IgD-negative memory B cell (primary cell): Measurements from ENCODE around the gene B3GALT4. TPM values are rescaled to one million over a fixed set of nuclear protein-coding genes. Genes with fewer than 3 reads are reported as not detected.

Experiments
- H3K27ac Mint-ChIP-seq, 3 donors: one replicate each; pipeline ENCODE4 v1.8.0; 2020 to 2022; ENCODE audit warnings: mild to moderate bottlenecking in 3 of 3, mixed read lengths in 3 of 3, moderate library complexity in 1 of 3
- H3K27me3 Mint-ChIP-seq: one replicate; pipeline ENCODE4 v1.8.0; 2021; ENCODE audit warnings: mixed read lengths
- H3K36me3 Mint-ChIP-seq: one replicate; pipeline ENCODE4 v1.8.0; 2020; ENCODE audit warnings: mild to moderate bottlenecking, mixed read lengths
- H3K4me1 Mint-ChIP-seq, 3 donors: one replicate each; pipeline ENCODE4 v1.8.0; 2020 to 2022; ENCODE audit warnings: mixed read lengths in 3 of 3, mild to moderate bottlenecking in 1 of 3
- H3K4me3 Mint-ChIP-seq, 4 donors: one replicate each; pipeline ENCODE4 v1.8.0; 2020 to 2022; ENCODE audit warnings: mild to moderate bottlenecking in 4 of 4, mixed read lengths in 4 of 4, moderate library complexity in 3 of 4
- H3K9me3 Mint-ChIP-seq, 3 donors: one replicate each; pipeline ENCODE4 v1.8.0; 2020 to 2021; ENCODE audit warnings: mixed read lengths in 3 of 3, mild to moderate bottlenecking in 1 of 3
- polyA plus RNA-seq: library from polyadenylated mRNA; unstranded; fragments of 300-500 nt; fragmentation: Illumina TruSeq; gene quantifications from one replicate; pipeline ENCODE4 v1.2.3, GENCODE V29; 2021

The B3GALT4 gene
- polyA plus RNA-seq, 1 donor from 2014 or later, result 35.4 TPM

GRCh38 chr6:33320315-33321181, 43.6 kb downstream of the B3GALT4 start:
- H3K4me1 Mint-ChIP-seq, result peaks cover 18 to 47% (median 40%) of the 10 kb centered on the region in 3 donors
- H3K27ac Mint-ChIP-seq, result peak overlapping the region in 2 of 3 donors; percentile 72 to 98
- no peaks in the 10 kb centered on the region for H3K27me3 Mint-ChIP-seq
- peaks cover 6% of the 10 kb centered on the region for H3K36me3 Mint-ChIP-seq
- peak overlapping the region; percentile 87 to 100 (median 98) for H3K4me3 Mint-ChIP-seq
- no peaks in the 10 kb centered on the region for H3K9me3 Mint-ChIP-seq

- H3K36me3 Mint-ChIP-seq, result peaks cover 6% of the 10 kb centered on the region
- no peaks in the 10 kb centered on the region for H3K9me3 Mint-ChIP-seq
- peak overlapping the region; percentile 83 to 100 (median 98) for H3K4me3 Mint-ChIP-seq
- H3K27me3 Mint-ChIP-seq, result no peaks in the 10 kb centered on the region
- H3K4me1 Mint-ChIP-seq, result peaks cover 22 to 47% (median 42%) of the 10 kb centered on the region in 3 donors
- H3K27ac Mint-ChIP-seq, result peak overlapping the region in 2 of 3 donors; percentile 53 to 98
Measured at GRCh38 chr6:33321227-33321626, 44.3 kb downstream of the B3GALT4 start.

GRCh38 chr6:33323623-33323948, 46.7 kb downstream of the B3GALT4 start:
- no peaks in the 10 kb centered on the region for H3K27me3 Mint-ChIP-seq
- H3K4me3 Mint-ChIP-seq, result peak overlapping the region; percentile 95 to 100 (median 99)
- no peaks in the 10 kb centered on the region for H3K9me3 Mint-ChIP-seq
- H3K36me3 Mint-ChIP-seq, result peaks cover 6% of the 10 kb centered on the region
- H3K4me1 Mint-ChIP-seq, result peaks cover 15 to 36% (median 33%) of the 10 kb centered on the region in 3 donors
- H3K27ac Mint-ChIP-seq, result peak overlapping the region; percentile 94 to 99 (median 96)

- no peaks in the 10 kb centered on the region for H3K27me3 Mint-ChIP-seq
- peak overlapping the region; percentile 95 to 100 (median 99) for H3K4me3 Mint-ChIP-seq
- peaks cover 6% of the 10 kb centered on the region for H3K36me3 Mint-ChIP-seq
- H3K9me3 Mint-ChIP-seq, result no peaks in the 10 kb centered on the region
- H3K4me1 Mint-ChIP-seq, result peaks cover 20 to 36% (median 34%) of the 10 kb centered on the region in 3 donors
- peak overlapping the region; percentile 94 to 99 (median 96) for H3K27ac Mint-ChIP-seq
Measured at GRCh38 chr6:33324125-33324524, 47.2 kb downstream of the B3GALT4 start.

Other genes starting within 250 kb of the B3GALT4 start
- 2,568 TPM for gene HLA-DPA1, start 203.5 kb upstream of the B3GALT4 start, polyA plus RNA-seq
- gene HLA-DPB1, start 201.1 kb upstream of the B3GALT4 start, polyA plus RNA-seq, result 2,247 TPM
- gene COL11A2, start 84.7 kb upstream of the B3GALT4 start, polyA plus RNA-seq, result not detected
- 9.7 TPM for gene RXRB, start 76.5 kb upstream of the B3GALT4 start, polyA plus RNA-seq
- 23.1 TPM for gene SLC39A7, start 76.3 kb upstream of the B3GALT4 start, polyA plus RNA-seq
- 30.9 TPM for gene HSD17B8, start 72.5 kb upstream of the B3GALT4 start, polyA plus RNA-seq
- 9.9 TPM for gene RING1, start 68.6 kb upstream of the B3GALT4 start, polyA plus RNA-seq
- gene VPS52, start 5.2 kb upstream of the B3GALT4 start, polyA plus RNA-seq, result 18.4 TPM
- 9,150 TPM for gene RPS18, start 5.0 kb upstream of the B3GALT4 start, polyA plus RNA-seq
- gene WDR46, start 12.1 kb downstream of the B3GALT4 start, polyA plus RNA-seq, result 68.7 TPM
- gene PFDN6, start 12.5 kb downstream of the B3GALT4 start, polyA plus RNA-seq, result 49.3 TPM
- gene RGL2, start 21.8 kb downstream of the B3GALT4 start, polyA plus RNA-seq, result 19.0 TPM
- 605 TPM for gene TAPBP, start 37.0 kb downstream of the B3GALT4 start, polyA plus RNA-seq
- gene ZBTB22, start 40.6 kb downstream of the B3GALT4 start, polyA plus RNA-seq, result 14.8 TPM
- gene DAXX, start 45.8 kb downstream of the B3GALT4 start, polyA plus RNA-seq, result 144 TPM
- 0.23 TPM for gene KIFC1, start 114.7 kb downstream of the B3GALT4 start, polyA plus RNA-seq
- 77.0 TPM for gene PHF1, start 133.9 kb downstream of the B3GALT4 start, polyA plus RNA-seq
- 449 TPM for gene CUTA, start 141.0 kb downstream of the B3GALT4 start, polyA plus RNA-seq
- gene SYNGAP1, start 142.9 kb downstream of the B3GALT4 start, polyA plus RNA-seq, result 0.54 TPM
- 9.0 TPM for gene ZBTB9, start 177.5 kb downstream of the B3GALT4 start, polyA plus RNA-seq